NOMO-1 treated with DMSO at 0.1 percent for 48 hours (cell line): ENCODE data around the gene LIMS1.
A peak's percentile ranks its signal among the peaks of the same experiment; 100 is the strongest.
"Not testable (repeated sequence)": the region's sequence is repeated elsewhere in the genome, so short reads cannot be mapped to it uniquely, and the experiment has no call there.

Experiments used
- DNase-seq: peaks from one replicate; lab custom pipeline; 2025; ENCODE audit not compliant: unreplicated experiment; lab: John Stamatoyannopoulos, UW

Gene LIMS1

GRCh38 chr2:108657517-108657916 is 123.2 kb downstream of the LIMS1 start:
- peak; percentile 37 for DNase-seq

DNA sequence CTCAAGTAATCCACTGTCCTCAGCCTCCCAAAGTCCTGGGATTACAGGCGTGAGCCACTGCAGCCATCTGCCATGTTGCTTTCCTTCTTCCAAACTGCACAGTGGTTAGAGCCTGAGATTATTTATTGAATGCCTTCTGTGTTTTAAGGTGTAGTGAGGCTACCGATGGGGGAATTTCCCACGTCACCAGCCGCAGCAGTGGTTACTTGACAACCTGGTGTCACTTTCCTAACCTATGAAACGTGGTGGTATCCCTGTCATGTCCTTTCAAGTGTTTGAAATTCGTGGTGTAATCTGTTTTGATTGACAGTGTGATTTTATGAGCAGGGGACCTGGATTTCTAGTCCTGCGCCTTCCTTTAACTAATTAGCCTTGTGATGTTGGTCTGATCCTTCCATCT is 124.3 kb downstream of the LIMS1 start:
- DNase-seq, result not testable (repeated sequence)

GRCh38 chr2:108661493-108661892 is 127.2 kb downstream of the LIMS1 start:
- not testable (repeated sequence) for DNase-seq

- not testable (repeated sequence) for DNase-seq
These were observed 127.9 kb downstream of the LIMS1 start for GRCh38 chr2:108662207-108662612.

DNA sequence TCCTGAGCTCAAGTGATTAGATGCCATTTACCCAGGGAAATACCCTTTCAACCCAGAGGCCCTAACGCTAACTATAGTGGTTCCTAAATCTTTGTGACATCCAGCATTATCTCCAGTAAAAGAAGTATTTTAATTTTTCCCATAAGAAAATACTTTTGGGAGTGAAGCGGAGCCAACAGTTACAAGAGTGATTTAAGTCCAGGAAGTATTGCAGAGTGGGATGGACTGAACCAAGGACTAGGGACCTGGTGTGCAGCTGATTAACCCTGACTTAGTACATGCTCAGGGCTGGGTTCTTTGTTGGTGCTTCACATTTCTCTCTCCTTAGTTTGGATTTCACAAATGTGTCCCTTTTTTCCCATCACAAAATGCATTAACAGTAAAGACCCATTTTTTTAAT is 129.1 kb downstream of the LIMS1 start:
- not testable (repeated sequence) for DNase-seq

- not testable (repeated sequence) for DNase-seq
These were observed 129.8 kb downstream of the LIMS1 start for GRCh38 chr2:108664089-108664488.

GRCh38 chr2:108664979-108665378 is 130.7 kb downstream of the LIMS1 start:
- DNase-seq, result not testable (repeated sequence)

- peak; percentile 23 for DNase-seq
These were observed 131.7 kb downstream of the LIMS1 start for GRCh38 chr2:108665975-108666374.

DNA sequence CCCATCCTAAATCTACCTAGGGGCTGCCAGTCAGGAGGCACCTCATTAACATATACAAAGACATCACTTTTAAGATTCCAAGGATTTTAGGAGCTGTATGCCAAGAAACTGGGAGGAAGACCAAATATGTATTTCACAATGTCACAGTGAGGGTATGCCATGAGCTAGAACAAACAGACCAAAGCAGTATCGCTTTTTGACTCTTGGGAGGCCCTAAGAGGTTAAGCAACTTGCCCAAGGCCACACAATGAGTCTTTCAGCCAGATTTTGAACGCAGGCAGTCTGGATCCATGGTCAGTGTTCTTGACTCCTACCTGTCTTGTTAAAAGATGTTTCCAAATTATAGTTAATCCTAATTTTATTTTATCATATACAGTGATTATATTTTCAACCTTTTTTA is 132.9 kb downstream of the LIMS1 start:
- not testable (repeated sequence) for DNase-seq

GRCh38 chr2:108670282-108670681 is 136.0 kb downstream of the LIMS1 start:
- DNase-seq, result not testable (repeated sequence)

DNA sequence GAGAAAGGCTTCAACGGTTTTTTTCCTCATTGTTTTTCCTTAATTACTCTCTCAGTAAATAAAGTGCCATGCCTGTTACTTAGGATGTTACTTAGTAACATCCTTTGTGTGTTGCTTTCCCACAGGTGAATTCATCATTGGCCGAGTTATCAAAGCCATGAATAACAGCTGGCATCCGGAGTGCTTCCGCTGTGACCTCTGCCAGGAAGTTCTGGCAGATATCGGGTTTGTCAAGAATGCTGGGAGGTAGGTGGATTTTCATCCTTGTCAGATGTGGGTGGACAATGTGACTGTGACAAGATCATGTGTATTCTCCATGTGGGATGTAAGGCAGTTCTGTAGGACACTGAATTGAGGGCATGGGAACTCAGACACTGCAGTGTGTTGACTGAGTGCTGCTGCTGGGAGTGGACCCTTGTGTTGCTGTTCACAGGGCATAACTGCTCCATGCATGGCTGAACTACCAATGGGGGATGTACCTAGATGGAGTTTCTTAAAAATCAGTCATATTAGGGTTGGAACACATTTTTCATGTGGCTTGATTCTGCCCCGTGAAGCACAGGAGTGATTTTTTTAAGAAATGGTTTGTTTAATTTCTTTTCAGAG is 138.0 kb downstream of the LIMS1 start:
- not testable (repeated sequence) for DNase-seq

DNA sequence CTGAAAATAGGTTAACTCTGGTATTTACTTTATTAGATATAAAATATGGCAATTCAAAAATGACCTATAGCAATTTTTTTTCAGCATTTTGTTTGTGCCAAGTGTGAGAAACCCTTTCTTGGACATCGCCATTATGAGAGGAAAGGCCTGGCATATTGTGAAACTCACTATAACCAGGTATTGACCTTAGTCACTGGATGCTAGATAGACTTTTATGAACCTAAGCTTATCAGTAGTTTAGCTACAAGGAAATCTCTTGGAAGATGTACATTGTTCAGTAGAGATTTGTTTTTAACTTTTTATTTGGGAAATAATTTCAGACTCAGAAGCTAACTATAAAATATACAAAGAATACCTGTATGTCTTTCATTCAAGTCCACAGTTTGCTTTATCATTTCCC is 142.3 kb downstream of the LIMS1 start:
- not testable (repeated sequence) for DNase-seq

- not testable (repeated sequence) for DNase-seq
These were observed 143.0 kb downstream of the LIMS1 start for GRCh38 chr2:108677239-108677744.

GRCh38 chr2:108678198-108678651 is 144.0 kb downstream of the LIMS1 start:
- not testable (repeated sequence) for DNase-seq

DNA sequence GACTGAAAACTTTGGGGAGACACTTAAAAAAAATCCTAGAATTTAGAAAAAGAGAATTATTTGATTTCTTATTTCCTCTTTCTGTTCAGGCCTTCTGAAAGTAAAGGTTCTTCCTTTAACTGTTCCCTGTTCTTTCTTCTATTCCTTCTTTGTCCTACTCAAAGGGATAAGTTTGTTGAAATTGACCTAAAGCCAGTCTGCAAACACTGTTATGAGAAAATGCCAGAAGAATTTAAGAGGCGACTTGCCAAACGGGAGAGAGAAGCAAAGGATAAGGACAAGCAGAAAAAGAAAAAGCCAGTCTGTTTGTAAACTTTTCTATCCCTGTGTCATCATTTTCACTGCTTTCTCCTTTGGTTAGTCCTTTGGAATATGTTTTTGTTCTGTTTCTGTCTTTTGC is 146.5 kb downstream of the LIMS1 start:
- not testable (repeated sequence) for DNase-seq

- DNase-seq, result not testable (repeated sequence)
These were observed 154.8 kb downstream of the LIMS1 start for GRCh38 chr2:108688818-108689756.

GRCh38 chr2:108690001-108690400 is 155.7 kb downstream of the LIMS1 start:
- DNase-seq, result not testable (repeated sequence)

DNA sequence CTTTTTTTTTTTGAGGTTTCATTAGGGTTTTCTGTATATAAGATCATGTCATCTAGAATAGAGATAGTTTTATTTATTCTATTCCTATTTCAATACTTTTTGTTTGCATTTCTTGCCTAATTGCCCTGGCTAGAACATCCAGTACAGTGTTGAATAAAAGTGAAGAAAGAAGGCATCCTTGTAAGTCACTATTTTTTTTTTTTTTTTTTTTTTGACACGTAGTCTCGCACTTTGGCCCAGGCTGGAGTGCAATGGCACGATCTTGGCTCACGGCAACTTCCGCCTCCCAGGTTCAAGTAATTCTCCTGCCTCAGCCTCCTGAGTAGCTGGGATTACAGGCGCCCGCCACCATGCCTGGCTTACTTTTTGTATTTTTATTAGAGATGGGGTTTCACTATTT is 157.2 kb downstream of the LIMS1 start:
- no peak for DNase-seq

- no peak for DNase-seq
These were observed 166.9 kb downstream of the LIMS1 start for GRCh38 chr2:108701208-108701607.

GRCh38 chr2:108701806-108702205 is 167.5 kb downstream of the LIMS1 start:
- peak; percentile 9 for DNase-seq

- no peak for DNase-seq
These were observed 170.6 kb downstream of the LIMS1 start for GRCh38 chr2:108704871-108705270.

DNA sequence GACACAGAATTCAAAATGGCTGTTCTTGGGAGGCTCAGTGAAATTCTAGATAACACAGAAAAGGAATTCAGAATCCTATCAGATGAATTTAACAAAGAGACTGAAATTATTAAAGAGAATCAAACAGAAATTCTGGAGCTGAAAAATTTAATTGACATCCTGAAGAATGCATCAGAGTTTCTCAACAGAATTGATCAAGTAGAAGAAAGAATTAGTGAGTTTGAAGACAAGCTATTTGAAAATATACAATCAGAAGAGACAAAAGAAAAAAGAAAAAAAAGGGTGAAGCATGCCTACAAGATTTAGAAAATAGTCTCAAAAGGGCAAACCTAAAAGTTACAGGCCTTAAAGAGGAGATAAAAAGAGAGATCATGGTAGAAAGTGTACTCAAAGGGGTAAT is 173.0 kb downstream of the LIMS1 start:
- no peak for DNase-seq
